Stimulated activated CD4-positive, alpha-beta T cell treated with anti-CD3 and anti-CD28 coated beads, TNF-alpha, amount 100 ng/mL, for 48 hours (primary cell): Measurements from ENCODE around the gene INSL3.

ENCODE experiments used
- DNase-seq, 3 donors: peaks; one replicate each; pipeline ENCODE4 v3.0.0-alpha.2; 2020; ENCODE audit warnings: low read depth in 3 of 3

The INSL3 gene

GRCh38 chr19:17846146-17846545, 24.8 kb upstream of the INSL3 start:
- DNase-seq, result no peak

DNA sequence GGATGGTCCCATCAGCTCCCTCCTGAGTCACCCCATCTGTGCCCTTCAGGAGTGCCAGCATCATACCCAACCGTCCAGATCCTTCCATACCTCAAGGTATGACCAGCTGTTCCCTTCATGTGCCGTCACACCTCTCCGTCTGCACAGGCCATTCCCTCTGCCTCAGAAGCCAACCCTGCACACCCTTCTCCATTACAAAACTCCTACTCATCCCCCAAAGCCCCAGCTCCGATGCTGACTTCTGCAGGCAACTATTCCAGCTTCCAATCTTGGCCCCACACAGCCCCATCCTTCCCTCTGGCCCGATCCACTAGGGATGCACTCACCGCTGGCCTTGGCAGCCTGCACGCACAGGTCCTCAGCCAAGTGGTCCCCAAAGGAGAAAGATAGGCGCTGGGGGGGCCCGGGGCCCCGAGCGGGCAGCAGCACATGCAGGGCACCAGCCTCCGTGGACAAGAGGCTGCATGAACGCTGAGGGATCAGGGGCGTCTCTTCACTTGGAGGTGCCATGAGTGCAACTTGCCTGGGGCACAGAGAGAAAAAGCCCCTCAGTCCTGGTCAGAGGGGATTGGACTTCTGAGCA, 22.7 kb upstream of the INSL3 start:
- no peak for DNase-seq

- DNase-seq, result no peak
Observed at GRCh38 chr19:17843292-17843827, 22.0 kb upstream of the INSL3 start.

GRCh38 chr19:17842663-17843291, 21.5 kb upstream of the INSL3 start:
- no peak for DNase-seq

GRCh38 chr19:17841810-17842662, 20.7 kb upstream of the INSL3 start:
- peak; percentile 62 to 89 (median 71) for DNase-seq

DNA sequence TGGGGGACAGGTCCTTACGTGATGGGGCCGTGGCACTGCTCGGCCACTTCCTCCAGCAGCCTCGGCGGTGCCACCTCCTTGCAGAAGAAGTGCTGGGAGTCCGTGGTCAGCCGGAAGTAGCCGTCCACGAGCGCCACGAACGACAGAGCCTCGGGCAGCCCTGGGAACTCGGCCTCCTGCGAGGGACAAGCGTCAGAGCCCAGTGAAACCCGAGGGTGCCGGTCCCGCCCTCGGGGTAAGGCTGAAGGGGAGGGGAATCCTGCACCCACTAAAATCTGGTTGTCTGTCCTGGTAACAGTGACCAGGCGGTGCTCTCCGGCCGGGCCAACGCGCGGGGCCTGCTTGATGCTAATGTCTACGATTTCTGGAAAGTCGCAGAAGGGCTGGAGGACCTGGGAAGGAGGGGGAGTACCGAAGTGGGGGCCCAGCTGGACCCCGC, 20.1 kb upstream of the INSL3 start:
- no peak for DNase-seq

DNA sequence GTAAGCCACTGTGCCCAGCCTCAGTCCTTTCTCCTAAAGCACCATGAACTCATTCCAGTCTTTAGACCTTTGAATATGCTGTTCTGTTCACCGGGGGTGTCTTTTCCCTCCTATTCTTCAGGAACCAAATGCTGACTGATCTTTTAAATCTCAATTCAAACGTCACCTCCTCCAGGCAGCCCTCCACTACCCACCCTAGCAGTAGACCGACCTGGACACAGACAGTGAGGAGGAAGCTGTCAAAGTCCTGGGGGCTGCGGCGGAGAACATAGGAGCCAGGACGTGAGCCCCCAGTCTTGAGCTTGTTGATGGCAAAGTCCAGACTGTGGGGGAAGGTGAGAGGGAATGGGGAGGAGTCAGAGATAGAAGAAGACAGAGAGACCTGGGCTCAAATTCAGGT, 18.7 kb upstream of the INSL3 start:
- no peak for DNase-seq

DNA sequence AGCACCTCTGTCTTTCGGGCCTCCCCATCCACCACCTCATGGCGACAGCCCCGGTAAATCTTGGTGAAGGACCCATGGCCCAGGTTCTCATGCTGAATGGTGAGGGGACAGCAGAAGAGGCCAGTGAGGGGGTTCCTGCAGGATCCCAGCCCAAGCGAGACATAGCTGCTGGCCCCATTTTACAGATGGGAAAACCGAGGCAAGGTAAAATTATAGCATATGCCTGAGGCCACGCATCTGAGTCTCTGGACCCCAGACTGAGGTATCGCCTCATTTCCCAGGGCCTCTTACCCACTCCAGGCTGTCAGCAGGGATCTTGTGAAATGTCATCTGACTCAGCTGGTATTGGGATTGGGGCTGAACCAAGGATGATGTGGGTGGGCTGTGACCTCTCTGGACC, 16.7 kb upstream of the INSL3 start:
- DNase-seq, result no peak

DNA sequence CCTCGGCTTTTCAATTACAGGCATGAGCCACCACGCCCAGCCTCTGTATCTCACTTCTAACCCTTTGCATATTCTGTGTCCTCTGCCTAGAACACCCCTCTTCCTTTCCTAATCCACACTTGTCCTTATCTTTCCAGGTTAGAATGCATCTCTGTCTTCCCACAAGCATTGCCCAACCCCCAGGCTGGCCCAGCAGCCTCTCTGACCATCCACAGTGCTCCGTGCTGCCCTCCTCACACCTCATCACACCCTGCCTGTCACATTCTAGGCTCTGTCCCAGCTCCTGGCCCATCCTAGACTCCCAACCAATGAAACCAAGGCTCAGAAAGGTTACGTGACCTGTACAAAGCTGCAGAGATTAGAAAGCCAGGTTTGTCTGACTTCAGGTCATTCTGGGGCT, 15.2 kb upstream of the INSL3 start:
- DNase-seq, result no peak

DNA sequence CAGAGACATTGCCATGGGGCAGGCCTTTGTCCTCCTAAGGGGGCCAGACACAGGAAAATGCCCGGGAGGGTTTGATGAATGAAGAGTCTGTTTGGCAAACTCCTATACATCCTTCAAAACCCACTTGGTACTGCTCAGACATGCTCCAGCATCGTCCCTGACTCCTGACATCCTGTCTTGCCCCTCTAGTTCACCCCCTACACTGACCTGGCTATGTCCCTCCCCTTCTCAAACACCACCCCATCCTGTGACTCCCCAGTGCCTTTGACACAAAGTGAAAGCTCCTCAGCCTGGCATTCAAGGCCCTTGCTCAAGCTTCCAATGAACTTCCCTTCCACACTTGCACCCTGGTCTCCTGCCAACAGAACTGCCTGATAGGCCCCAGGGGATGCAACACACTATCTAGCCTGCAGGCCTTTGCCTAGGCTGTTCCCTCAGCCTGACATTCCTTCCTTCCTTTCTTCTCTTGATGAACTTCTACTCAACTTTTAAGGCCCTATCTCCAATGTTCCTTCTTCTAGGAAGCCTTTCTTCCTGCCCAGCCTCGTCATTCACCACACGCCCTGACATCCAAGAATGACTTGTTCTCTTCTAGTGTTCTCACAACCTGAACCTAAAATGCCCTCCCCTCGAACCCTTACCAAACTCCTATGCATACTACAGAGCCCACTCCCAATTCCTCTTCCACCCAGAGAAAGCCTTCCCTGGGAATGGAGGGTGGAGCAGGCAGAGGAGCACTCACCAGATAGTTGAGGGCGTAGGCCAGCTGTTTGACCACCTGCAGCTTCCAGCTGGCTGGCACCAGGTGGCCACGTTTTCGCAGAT, 14.1 kb upstream of the INSL3 start:
- no peak for DNase-seq

- DNase-seq, result no peak
Observed at GRCh38 chr19:17834350-17835181, 13.2 kb upstream of the INSL3 start.

- no peak for DNase-seq
Observed at GRCh38 chr19:17832443-17833208, 11.3 kb upstream of the INSL3 start.

DNA sequence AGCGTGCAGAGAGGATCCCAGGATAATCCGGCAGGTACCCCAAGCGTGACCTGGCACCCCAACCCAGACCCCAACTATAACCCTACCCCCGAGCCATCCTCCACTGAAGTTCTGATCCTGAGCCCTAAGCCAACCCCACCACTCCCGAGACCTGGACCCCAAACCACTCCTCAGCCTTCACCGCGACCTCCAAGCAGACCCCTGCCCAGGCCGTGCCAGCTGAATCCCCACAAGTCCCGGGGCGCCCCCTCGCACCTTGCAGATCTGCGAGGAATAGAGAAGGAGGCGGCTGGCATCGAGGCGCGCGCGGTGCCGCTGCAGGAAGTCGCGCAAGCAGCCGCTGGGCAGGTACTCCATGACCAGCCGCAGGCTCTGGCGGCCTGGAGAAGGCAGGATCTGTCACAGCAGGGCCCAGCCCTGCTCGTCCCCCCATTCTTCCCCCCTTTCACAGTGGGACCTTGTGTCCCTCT, 10.1 kb upstream of the INSL3 start:
- no peak for DNase-seq

DNA sequence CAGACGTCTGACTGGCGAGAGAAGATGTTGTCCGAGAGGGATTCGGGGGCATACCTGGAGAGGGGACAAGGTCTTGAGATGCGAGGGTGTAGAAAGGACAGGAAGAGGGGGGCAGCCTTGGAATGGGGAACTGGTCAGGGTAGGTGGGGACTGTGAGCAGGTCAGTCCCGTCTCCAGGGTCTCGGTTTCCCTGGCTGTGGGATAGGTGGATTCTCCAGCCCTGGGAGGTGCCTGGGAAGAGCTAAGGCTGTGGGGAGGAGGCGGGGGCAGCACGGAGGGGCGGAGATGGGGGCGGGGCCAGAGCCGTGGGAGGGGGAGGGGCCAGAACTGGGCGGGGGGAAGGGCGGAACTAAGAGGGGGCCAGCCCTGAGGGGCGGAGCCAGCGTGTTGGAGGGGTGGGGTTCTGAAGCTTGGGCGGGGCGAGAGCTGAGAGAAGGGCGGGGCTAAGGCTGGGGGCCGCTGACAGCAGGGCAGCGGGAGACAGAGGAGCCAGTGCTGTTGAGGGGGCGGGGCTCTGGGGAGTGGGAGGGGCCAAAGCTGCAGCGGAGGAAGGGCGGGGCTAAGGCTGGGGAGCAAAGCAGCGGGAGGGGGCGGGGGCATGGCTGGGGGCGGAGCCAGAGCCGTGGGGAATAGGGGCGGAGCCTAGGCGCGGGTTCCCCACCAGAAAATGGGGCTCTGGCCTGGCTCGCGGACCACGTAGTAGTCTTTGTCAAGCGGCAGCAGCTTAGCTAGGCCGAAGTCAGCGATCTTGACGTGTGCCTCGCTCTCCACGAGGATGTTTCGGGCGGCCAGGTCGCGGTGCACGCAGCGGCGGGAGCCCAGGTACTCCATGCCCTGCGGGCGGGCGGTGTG, 9.5 kb upstream of the INSL3 start:
- peak; percentile 55 to 77 (median 68) for DNase-seq

DNA sequence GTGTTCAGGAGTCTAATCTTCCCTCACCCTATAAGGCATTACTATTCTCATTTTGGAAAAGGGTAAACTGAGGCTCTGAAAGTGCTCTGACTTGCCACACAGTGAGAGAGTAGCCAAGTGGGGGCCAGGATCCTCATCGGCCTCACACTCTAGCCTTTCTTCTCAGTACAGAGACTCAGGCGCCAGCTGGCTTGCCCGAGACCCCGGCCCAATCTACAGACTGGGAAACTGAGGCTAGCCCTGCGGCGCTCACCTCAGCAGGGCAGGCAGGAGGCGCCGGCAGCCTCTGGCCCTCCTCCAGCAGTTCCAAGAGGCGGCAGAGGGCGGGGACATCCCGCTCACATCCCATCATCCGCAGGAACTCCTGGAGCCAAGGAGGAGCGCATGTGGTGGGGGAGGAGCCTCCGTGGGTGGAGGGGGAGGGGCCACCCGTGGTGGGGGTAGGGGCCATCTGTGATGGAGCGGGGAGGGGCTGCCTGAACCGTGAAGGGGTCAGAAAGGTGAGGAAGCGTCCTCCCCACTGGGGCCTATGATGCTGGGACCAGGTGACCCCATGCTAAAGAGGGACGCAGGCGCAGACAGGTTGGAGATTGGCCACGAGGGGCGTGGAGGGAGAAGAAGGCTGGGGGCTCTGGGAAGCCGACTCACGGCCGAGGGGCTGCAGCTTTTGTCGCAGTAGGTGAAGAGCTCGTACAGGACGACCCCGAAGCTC, 8.7 kb upstream of the INSL3 start:
- no peak for DNase-seq

GRCh38 chr19:17826508-17827056, 5.3 kb upstream of the INSL3 start:
- no peak for DNase-seq

- no peak for DNase-seq
Observed at GRCh38 chr19:17824339-17824738, 3.0 kb upstream of the INSL3 start.
